GM19351 (cell line): ENCODE results near the gene GHR.

ENCODE experiments used
- ATAC-seq: cut with Tn5 transposase; IDR thresholded peaks from one replicate; pipeline ENCODE4 v1.9.1; 2021; ENCODE audit warnings: mild to moderate bottlenecking, moderate library complexity; ENCODE audit not compliant: unreplicated experiment

The GHR gene

DNA sequence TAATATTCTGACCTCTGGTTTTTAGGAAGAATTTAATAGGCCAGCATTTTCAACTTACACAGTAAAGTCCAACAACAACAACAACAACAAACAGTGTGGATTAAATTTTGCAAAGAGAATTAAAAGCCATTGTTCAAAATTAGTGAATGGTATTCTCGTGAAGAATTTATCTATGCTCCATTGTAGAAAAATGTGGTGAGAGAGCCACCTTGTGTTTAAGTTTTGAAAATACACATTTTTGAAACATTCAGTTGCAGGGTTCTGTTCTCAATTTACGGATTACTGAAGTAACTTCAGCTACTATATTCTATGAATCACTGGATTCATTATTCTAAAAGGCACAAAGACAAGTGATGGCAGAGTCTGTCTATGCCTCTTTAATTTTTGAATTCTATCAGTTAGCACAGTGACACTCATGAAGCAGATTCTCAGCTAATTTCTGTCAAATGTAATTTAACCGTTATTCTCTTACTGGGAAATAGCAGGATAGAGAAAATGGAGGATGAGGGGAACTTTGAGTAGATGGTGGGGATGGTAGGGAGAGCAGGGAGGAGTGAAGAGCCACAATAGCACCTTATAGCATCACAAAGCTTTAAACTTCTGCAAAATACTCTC lies 344.4 kb downstream of the GHR start:
- ATAC-seq, result peak; percentile 84

GRCh38 chr5:42768106-42768504 lies 344.9 kb downstream of the GHR start:
- ATAC-seq, result no peak

GRCh38 chr5:42770003-42770402 lies 346.8 kb downstream of the GHR start:
- no peak for ATAC-seq
